SK-N-SH treated with all-trans-retinoic acid at 6 μM for 48 hours (cell line): ENCODE measurements around the gene KAT2B.

ENCODE experiments used
- ATAC-seq: fragments of 200-7000 bp; cut with Tn5 transposase; 3 replicates; pipeline ENCODE4 v1.9.1; 2020; ENCODE audit warnings: mild to moderate bottlenecking, moderate library complexity
- ARNTL ChIP-seq: fragments of 450-650 bp; formaldehyde crosslinking; IDR thresholded peaks from 2 replicates; pipeline ENCODE4 v1.5.0; 2020; ENCODE audit warnings: low read depth, mild to moderate bottlenecking, moderate library complexity, borderline replicate concordance
- CREB5 ChIP-seq: fragments of 250-450 bp; sonication (Bioruptor Pico); IDR thresholded peaks from 2 replicates; pipeline ENCODE4 v1.5.1; 2020; ENCODE audit warnings: low read depth, mild to moderate bottlenecking, moderate library complexity
- CSDC2 ChIP-seq: fragments of 250-450 bp; sonication (Bioruptor Pico); IDR thresholded peaks from 2 replicates; pipeline ENCODE4 v1.5.0; 2020; ENCODE audit warnings: mild to moderate bottlenecking, moderate library complexity
- ESRRG ChIP-seq: fragments of 250-450 bp; sonication (Bioruptor Pico); IDR thresholded peaks from 2 replicates; pipeline ENCODE4 v1.6.1; 2021; ENCODE audit warnings: mild to moderate bottlenecking
- GLIS3 ChIP-seq: fragments of 250-450 bp; sonication (Bioruptor Pico); IDR thresholded peaks from 2 replicates; pipeline ENCODE4 v1.5.0; 2020; ENCODE audit warnings: mild to moderate bottlenecking, moderate library complexity
- ISL1 ChIP-seq: fragments of 250-450 bp; sonication (Bioruptor Pico); IDR thresholded peaks from 2 replicates; pipeline ENCODE4 v2.1.2; 2022; ENCODE audit warnings: mild to moderate bottlenecking, moderate library complexity
- OSR1 ChIP-seq: fragments of 250-450 bp; sonication (Bioruptor Pico); IDR thresholded peaks from 2 replicates; pipeline ENCODE4 v1.8.0; 2022; ENCODE audit warnings: moderate library complexity, mild to moderate bottlenecking, inconsistent platforms
- PATZ1 ChIP-seq: fragments of 250-450 bp; sonication (Bioruptor Pico); IDR thresholded peaks from 2 replicates; pipeline ENCODE4 v1.8.0; 2020; ENCODE audit warnings: mild to moderate bottlenecking, moderate library complexity, borderline replicate concordance
- PPARA ChIP-seq: fragments of 250-450 bp; sonication (Bioruptor Pico); IDR thresholded peaks from 2 replicates; pipeline ENCODE4 v1.5.0; 2020; ENCODE audit warnings: mild to moderate bottlenecking, borderline replicate concordance
- RARB ChIP-seq: fragments of 250-450 bp; sonication (Bioruptor Pico); IDR thresholded peaks from 2 replicates; pipeline ENCODE4 v1.8.0; 2021; ENCODE audit warnings: mild to moderate bottlenecking, moderate library complexity
- SNAI2 ChIP-seq: fragments of 250-450 bp; sonication (Bioruptor Pico); IDR thresholded peaks from 2 replicates; pipeline ENCODE4 v1.5.0; 2020; ENCODE audit warnings: mild to moderate bottlenecking, moderate library complexity
- TCF4 ChIP-seq: fragments of 250-450 bp; sonication (Bioruptor Pico); IDR thresholded peaks from 2 replicates; pipeline ENCODE4 v1.8.0; 2021; ENCODE audit warnings: mild to moderate bottlenecking, moderate library complexity, borderline replicate concordance
- TOX ChIP-seq: fragments of 250-450 bp; sonication (Bioruptor Pico); IDR thresholded peaks from 2 replicates; pipeline ENCODE4 v1.8.0; 2021; ENCODE audit warnings: mild to moderate bottlenecking, moderate library complexity, borderline replicate concordance
- ZFP30 ChIP-seq: fragments of 450-650 bp; formaldehyde crosslinking; IDR thresholded peaks from 2 replicates; pipeline ENCODE4 v1.5.0; 2022; ENCODE audit warnings: mild to moderate bottlenecking, moderate library complexity
- ZNF565 ChIP-seq: fragments of 450-650 bp; formaldehyde crosslinking; conservative IDR thresholded peaks from 2 replicates; pipeline ENCODE4 v1.5.0; 2020; ENCODE audit warnings: low read depth, mild to moderate bottlenecking, moderate library complexity
- ZNF70 ChIP-seq: fragments of 450-650 bp; formaldehyde crosslinking; IDR thresholded peaks from 2 replicates; pipeline ENCODE4 v1.5.0; 2020; ENCODE audit warnings: mild to moderate bottlenecking, moderate library complexity
- TF ChIP-seq, protein P1 (sequence below): fragments of 250-450 bp; sonication (Bioruptor Pico); IDR thresholded peaks from 2 replicates; pipeline ENCODE4 v1.5.1; 2021; ENCODE audit warnings: mild to moderate bottlenecking, moderate library complexity
- TF ChIP-seq, protein P2 (sequence below): fragments of 250-450 bp; sonication (Bioruptor Pico); IDR thresholded peaks from 2 replicates; pipeline ENCODE4 v1.8.0; 2021; ENCODE audit warnings: low read depth, mild to moderate bottlenecking, moderate library complexity, borderline replicate concordance

The KAT2B gene

GRCh38 chr3:20148466-20148865 lies 108.2 kb downstream of the KAT2B start:
- TF ChIP-seq PATZ1 = no peak
- TF ChIP-seq CREB5 (CRISPR knock-in tag) = no peak
- ATAC-seq = no peak

- no peak for ATAC-seq
- TF ChIP-seq GLIS3 (CRISPR knock-in tag) (no peak), TOX (CRISPR knock-in tag) (no peak)
- TF ChIP-seq, protein P1, sequence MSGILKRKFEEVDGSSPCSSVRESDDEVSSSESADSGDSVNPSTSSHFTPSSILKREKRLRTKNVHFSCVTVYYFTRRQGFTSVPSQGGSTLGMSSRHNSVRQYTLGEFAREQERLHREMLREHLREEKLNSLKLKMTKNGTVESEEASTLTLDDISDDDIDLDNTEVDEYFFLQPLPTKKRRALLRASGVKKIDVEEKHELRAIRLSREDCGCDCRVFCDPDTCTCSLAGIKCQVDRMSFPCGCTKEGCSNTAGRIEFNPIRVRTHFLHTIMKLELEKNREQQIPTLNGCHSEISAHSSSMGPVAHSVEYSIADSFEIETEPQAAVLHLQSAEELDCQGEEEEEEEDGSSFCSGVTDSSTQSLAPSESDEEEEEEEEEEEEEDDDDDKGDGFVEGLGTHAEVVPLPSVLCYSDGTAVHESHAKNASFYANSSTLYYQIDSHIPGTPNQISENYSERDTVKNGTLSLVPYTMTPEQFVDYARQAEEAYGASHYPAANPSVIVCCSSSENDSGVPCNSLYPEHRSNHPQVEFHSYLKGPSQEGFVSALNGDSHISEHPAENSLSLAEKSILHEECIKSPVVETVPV (CRISPR knock-in tag) = no peak
These were observed 113.8 kb downstream of the KAT2B start for GRCh38 chr3:20154078-20154477.

DNA sequence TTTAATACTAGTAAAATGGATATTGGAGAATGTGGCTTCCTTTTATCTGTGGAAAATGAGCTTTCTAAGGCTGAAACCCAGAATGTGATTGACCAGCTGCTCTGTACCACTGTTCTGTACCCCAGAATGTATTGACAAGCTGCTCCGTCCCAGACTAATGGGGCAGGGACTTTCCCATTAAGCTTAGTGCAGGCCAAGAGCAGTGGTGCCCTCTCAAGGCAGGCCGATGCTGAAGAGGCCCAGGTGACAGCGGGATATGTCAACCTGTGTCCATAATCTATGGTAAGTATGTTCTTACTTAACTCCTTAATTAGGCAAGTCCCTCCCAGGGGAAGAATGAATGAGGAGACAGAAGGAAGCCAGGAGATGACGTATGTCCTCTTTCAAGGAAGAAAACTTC lies 114.7 kb downstream of the KAT2B start:
- no peak for ATAC-seq
- TF ChIP-seq PPARA (CRISPR knock-in tag) (no peak), OSR1 (no peak), CREB5 (CRISPR knock-in tag) (no peak), ARNTL (CRISPR knock-in tag) (no peak)

DNA sequence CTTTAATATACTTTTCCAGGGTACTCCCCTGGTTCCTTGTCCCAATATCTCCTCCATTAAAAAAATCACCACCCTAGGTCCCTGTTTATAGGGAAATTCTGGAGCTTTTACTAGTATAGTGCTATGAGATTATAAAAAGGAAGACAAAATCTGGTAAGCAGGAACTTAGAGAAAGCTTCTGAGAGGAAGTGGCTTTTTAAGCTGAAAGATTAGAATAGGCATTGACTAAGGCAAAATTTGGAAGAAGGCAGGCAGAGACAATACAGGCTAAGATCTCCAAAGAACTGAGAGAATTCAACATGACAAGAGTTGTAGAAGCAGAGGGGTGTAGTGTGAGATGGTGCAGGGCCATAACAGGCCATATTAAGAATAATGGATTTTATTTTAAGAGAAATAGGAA lies 120.0 kb downstream of the KAT2B start:
- TF ChIP-seq ZNF565 (CRISPR knock-in tag) (no peak), ZFP30 (CRISPR knock-in tag) (no peak), GLIS3 (CRISPR knock-in tag) (no peak)
- ATAC-seq = no peak

GRCh38 chr3:20161714-20162113 lies 121.5 kb downstream of the KAT2B start:
- no peak for TF ChIP-seq TOX (CRISPR knock-in tag)
- TF ChIP-seq CREB5 (CRISPR knock-in tag) = no peak
- no peak for TF ChIP-seq ESRRG (CRISPR knock-in tag)
- TF ChIP-seq, protein P2, sequence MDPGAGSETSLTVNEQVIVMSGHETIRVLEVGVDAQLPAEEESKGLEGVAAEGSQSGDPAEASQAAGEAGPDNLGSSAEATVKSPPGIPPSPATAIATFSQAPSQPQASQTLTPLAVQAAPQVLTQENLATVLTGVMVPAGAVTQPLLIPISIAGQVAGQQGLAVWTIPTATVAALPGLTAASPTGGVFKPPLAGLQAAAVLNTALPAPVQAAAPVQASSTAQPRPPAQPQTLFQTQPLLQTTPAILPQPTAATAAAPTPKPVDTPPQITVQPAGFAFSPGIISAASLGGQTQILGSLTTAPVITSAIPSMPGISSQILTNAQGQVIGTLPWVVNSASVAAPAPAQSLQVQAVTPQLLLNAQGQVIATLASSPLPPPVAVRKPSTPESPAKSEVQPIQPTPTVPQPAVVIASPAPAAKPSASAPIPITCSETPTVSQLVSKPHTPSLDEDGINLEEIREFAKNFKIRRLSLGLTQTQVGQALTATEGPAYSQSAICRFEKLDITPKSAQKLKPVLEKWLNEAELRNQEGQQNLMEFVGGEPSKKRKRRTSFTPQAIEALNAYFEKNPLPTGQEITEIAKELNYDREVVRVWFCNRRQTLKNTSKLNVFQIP (CRISPR knock-in tag) = no peak
- TF ChIP-seq SNAI2 (CRISPR knock-in tag) = no peak
- TF ChIP-seq CSDC2 (CRISPR knock-in tag) = no peak
- no peak for TF ChIP-seq OSR1
- ATAC-seq = no peak

DNA sequence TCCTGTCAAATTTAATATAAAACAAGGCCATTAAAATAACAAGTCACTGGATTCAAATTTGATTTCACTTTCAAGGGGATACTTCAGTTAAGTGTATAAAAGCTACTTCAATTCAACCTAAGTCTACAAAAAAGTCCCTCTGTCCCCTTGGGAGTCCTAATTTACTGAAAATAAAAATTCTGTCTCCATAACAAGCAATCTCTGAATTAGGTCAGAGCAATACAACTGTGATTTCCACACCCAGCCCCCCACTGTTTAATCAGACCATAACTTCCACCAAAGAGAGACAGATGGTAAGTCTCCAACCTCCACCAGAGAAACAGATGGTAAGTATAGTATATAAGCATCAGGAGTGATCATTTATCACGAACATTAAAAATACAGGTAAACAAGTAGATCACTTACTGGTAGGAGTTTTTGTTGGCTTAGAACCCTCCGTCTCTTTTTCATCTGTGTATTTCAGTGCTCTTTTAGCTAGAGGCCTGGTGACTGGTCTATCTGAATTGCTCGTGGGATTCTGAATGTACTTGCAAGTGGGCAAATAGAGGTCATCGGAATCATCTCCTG lies 133.7 kb downstream of the KAT2B start:
- no peak for ATAC-seq
- TF ChIP-seq TCF4 (CRISPR knock-in tag) (no peak), ZNF565 (CRISPR knock-in tag) (no peak), ISL1 (CRISPR knock-in tag) (no peak), RARB (CRISPR knock-in tag) (no peak), ARNTL (CRISPR knock-in tag) (no peak), ZNF70 (no peak), GLIS3 (CRISPR knock-in tag) (no peak), ESRRG (CRISPR knock-in tag) (no peak)
- TF ChIP-seq, protein P2 (CRISPR knock-in tag) = no peak
